Thyroid gland (tissue), 4 donors: Measurements from ENCODE around the gene SLC9A8.

Source experiments
- POLR2A ChIP-seq, 2 donors: fragments of 450-650 bp; IDR thresholded peaks; one replicate each; pipeline ENCODE4 v1.6.1; 2017; ENCODE audit warnings: antibody characterized with exemption in 2 of 2, mild to moderate bottlenecking in 2 of 2, moderate library complexity in 1 of 2
- TF ChIP-seq, protein P1 (sequence below), 6 experiments: fragments of 200-600 bp in 3 of 6; fragments of 450-650 bp in 3 of 6; sonication (generic) in 3 of 6; IDR thresholded peaks; one replicate each; pipeline ENCODE4 v1.5.1; 2016 to 2019; ENCODE audit warnings: antibody characterized with exemption in 6 of 6, mild to moderate bottlenecking in 2 of 6, inconsistent platforms in 1 of 6, moderate library complexity in 1 of 6

DNA sequence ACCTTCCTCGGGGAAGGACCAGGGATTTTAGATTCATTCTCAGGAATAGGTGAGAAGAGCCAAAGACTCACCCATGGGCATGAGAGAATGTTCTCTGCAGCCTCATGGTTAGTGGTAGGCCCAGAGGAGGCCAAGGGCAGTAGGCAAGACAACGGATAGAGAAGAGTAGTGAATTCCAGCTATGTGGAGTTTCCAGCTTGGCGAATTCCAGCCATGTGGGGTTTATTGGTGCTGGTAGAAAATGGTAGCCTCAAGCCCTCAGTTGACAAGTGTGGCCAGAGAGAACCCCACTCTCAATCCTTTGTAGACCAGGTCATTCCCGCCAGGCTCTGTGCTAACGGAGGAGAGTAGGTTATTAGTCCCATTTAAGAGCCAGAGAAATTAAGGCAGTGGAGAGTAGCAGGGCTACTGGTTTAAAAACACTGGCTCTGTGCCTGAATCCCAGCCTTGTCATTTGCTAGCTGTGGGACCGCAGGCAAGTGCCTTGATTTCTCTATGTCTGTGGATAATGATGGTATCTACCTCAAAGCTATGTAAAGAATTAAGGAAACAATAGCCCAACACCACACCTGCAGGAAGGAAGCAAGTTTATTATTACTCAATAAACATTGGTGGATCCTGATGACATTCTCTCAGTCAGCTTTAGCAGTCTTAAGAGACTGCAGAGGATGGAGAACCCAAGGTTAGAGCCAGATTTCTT is 2.0 kb upstream of the SLC9A8 start:
- TF ChIP-seq, protein P1, sequence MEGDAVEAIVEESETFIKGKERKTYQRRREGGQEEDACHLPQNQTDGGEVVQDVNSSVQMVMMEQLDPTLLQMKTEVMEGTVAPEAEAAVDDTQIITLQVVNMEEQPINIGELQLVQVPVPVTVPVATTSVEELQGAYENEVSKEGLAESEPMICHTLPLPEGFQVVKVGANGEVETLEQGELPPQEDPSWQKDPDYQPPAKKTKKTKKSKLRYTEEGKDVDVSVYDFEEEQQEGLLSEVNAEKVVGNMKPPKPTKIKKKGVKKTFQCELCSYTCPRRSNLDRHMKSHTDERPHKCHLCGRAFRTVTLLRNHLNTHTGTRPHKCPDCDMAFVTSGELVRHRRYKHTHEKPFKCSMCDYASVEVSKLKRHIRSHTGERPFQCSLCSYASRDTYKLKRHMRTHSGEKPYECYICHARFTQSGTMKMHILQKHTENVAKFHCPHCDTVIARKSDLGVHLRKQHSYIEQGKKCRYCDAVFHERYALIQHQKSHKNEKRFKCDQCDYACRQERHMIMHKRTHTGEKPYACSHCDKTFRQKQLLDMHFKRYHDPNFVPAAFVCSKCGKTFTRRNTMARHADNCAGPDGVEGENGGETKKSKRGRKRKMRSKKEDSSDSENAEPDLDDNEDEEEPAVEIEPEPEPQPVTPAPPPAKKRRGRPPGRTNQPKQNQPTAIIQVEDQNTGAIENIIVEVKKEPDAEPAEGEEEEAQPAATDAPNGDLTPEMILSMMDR (IDR thresholded peaks at IDR 0.05) = no peak
- TF ChIP-seq POLR2A (IDR thresholded peaks at IDR 0.05) = no peak
